Spinal cord (tissue), 10 donors: ENCODE measurements around the gene FRRS1L. TPM values are rescaled to one million over a fixed set of nuclear protein-coding genes. Genes with fewer than 3 reads are reported as not detected.

Experiments
- DNase-seq, 6 donors: peaks; one replicate each; pipeline versions ENCODE4 v3.0.0 to v3.0.0-alpha.2; 2013 to 2015; ENCODE audit warnings: low spot score in 6 of 6, low read depth in 4 of 6
- H3K27ac ChIP-seq: one replicate; pipeline ENCODE4 v1.5.1; 2013; ENCODE audit warnings: low read depth, low read length, control low read depth
- H3K27me3 ChIP-seq: one replicate; pipeline ENCODE4 v1.6.1; 2013; ENCODE audit warnings: low read length; ENCODE audit not compliant: control insufficient read depth, insufficient read depth
- H3K36me3 ChIP-seq: one replicate; pipeline ENCODE4 v1.6.1; 2013; ENCODE audit warnings: low read length; ENCODE audit not compliant: control insufficient read depth, insufficient read depth
- H3K4me1 ChIP-seq: one replicate; pipeline ENCODE4 v1.6.1; 2013; ENCODE audit warnings: low read length; ENCODE audit not compliant: control insufficient read depth, insufficient read depth
- H3K4me3 ChIP-seq: one replicate; pipeline ENCODE4 v1.5.1; 2013; ENCODE audit warnings: low read depth, low read length, control low read depth
- H3K9me3 ChIP-seq: one replicate; pipeline ENCODE4 v1.6.1; 2013; ENCODE audit warnings: low read length; ENCODE audit not compliant: control insufficient read depth, insufficient read depth
- WGBS: methylation state at CpG from one replicate; pipeline ENCODE4 v1.1.5; 2013; ENCODE audit warnings: missing lambda C conversion rate; ENCODE audit not compliant: insufficient coverage; 5-methylcytosine and 5-hydroxymethylcytosine counted together
- polyA plus RNA-seq, 2 donors: library from polyadenylated mRNA; unstranded; fragments of 120-200 nt; gene quantifications; one replicate each; pipeline ENCODE4 v1.2.1, GENCODE V29; 2013; ENCODE audit not compliant: insufficient read length in 2 of 2
- small RNA-seq: library from RNA; depleted of rRNA; stranded (forward); fragments of <200 nt; gene quantifications from one replicate; pipeline ENCODE3, GENCODE V24; 2014; ENCODE audit warnings: low replicate concordance
- total RNA-seq, 2 donors: library from RNA; depleted of rRNA in 1 of 2; stranded (reverse); fragments of 120-200 nt in 1 of 2; fragments of >200 nt in 1 of 2; gene quantifications; one replicate each; pipeline versions ENCODE4 v1.2.3 to v1.2.4, GENCODE V29; 2013 to 2014
- donor health status: healthy.

Gene FRRS1L
- total and polyA plus RNA-seq, 4 donors, result 19.7 to 86.7 (median 81.9) TPM

- no peak overlapping the region for H3K4me3 ChIP-seq
- no peaks in the 10 kb centered on the region for H3K27me3 ChIP-seq
- no peak for DNase-seq
- H3K9me3 ChIP-seq, result no peaks in the 10 kb centered on the region
- peaks cover 23% of the 10 kb centered on the region for H3K36me3 ChIP-seq
- no peaks in the 10 kb centered on the region for H3K4me1 ChIP-seq
- H3K27ac ChIP-seq, result no peak overlapping the region
Measured at GRCh38 chr9:109085510-109085909, 81.5 kb downstream of the FRRS1L start.

- H3K4me1 ChIP-seq, result no peaks in the 10 kb centered on the region
- no CpG with 5 or more reads among the region's 4 CpGs for WGBS
- H3K36me3 ChIP-seq, result peaks cover 14% of the 10 kb centered on the region
- no peaks in the 10 kb centered on the region for H3K9me3 ChIP-seq
- no peak overlapping the region for H3K4me3 ChIP-seq
- no peak overlapping the region for H3K27ac ChIP-seq
- DNase-seq, result no peak
- no peaks in the 10 kb centered on the region for H3K27me3 ChIP-seq
Measured at GRCh38 chr9:109083813-109084405, 83.1 kb downstream of the FRRS1L start.

GRCh38 chr9:109083141-109083540 lies 83.9 kb downstream of the FRRS1L start:
- no peak overlapping the region for H3K4me3 ChIP-seq
- H3K27ac ChIP-seq, result no peak overlapping the region
- no peaks in the 10 kb centered on the region for H3K9me3 ChIP-seq
- DNase-seq, result no peak
- no peaks in the 10 kb centered on the region for H3K27me3 ChIP-seq
- H3K4me1 ChIP-seq, result no peaks in the 10 kb centered on the region
- H3K36me3 ChIP-seq, result peaks cover 8% of the 10 kb centered on the region
- no CpG with 5 or more reads among the region's 7 CpGs for WGBS

- WGBS, result no CpG with 5 or more reads among the region's 2 CpGs
- DNase-seq, result no peak
- H3K36me3 ChIP-seq, result peaks cover 4% of the 10 kb centered on the region
Measured at GRCh38 chr9:109082091-109082620, 84.9 kb downstream of the FRRS1L start.

More at GRCh38 chr9:109082091-109082620, 84.9 kb downstream of the FRRS1L start:
- no peak overlapping the region for H3K4me3 ChIP-seq
- H3K4me1 ChIP-seq, result no peaks in the 10 kb centered on the region
- H3K9me3 ChIP-seq, result no peaks in the 10 kb centered on the region
- H3K27ac ChIP-seq, result no peak overlapping the region
- no peaks in the 10 kb centered on the region for H3K27me3 ChIP-seq

Small RNA genes lying within 50 kb of the gene (small RNA-seq; reads per million reads assigned to genes)
- gene RNU6-984P, result not detected

Other genes starting within 250 kb of the FRRS1L start
- 10 to 100 TPM; 41.9 to 60.2 TPM for gene ELP1, start 233.1 kb downstream of the FRRS1L start, total RNA-seq
- gene ELP1, start 233.1 kb downstream of the FRRS1L start, polyA plus RNA-seq, result 10 to 100 TPM; 53.4 to 57.0 TPM
- 10 to 100 TPM; 10.2 to 14.9 TPM for gene ABITRAM, start 232.8 kb downstream of the FRRS1L start, total RNA-seq
- 10 to 100 TPM; 24.5 to 24.8 TPM for gene ABITRAM, start 232.8 kb downstream of the FRRS1L start, polyA plus RNA-seq
- gene CTNNAL1, start 153.8 kb downstream of the FRRS1L start, total RNA-seq, result 10 to 100 TPM; 73.9 to 84.8 TPM
- gene CTNNAL1, start 153.8 kb downstream of the FRRS1L start, polyA plus RNA-seq, result 10 to 100 TPM; 25.3 to 33.8 TPM
- gene TMEM245, start 47.3 kb downstream of the FRRS1L start, total RNA-seq, result 10 to 100 TPM; 57.6 to 82.8 TPM
- gene TMEM245, start 47.3 kb downstream of the FRRS1L start, polyA plus RNA-seq, result 10 to 100 TPM; 34.7 to 40.6 TPM
- 10 to 100 TPM; 12.2 to 21.8 TPM for gene EPB41L4B, start 153.8 kb upstream of the FRRS1L start, total RNA-seq
- 10 to 100 TPM; 39.3 to 42.8 TPM for gene EPB41L4B, start 153.8 kb upstream of the FRRS1L start, polyA plus RNA-seq